ENCODE data around the gene MARK4. TPM values are rescaled to one million over a fixed set of nuclear protein-coding genes. Genes with fewer than 3 reads are reported as not detected.

Gene MARK4
- total and polyA plus RNA-seq, 2 experiments from 2014 or later, result 14.8 to 23.0 TPM

DNA sequence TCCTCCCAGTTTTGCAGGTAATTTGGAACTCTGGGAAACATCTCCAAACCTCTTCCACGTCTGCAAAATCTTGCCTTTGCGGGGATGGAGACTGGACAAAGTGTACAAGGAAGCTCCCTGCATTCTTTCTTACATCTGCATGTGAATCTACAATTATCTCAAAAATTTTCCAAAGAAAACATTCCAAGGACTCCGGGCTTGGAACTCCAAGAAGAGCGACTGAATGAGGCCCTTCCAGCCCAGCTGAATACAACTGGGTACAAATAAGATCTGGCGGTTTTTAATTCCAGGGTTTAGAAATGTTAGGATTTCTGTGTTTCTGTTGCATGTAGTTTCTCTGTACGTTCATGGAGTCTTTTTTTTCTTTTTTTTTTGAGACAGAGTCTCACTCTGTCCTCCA lies 34.4 kb upstream of the MARK4 start:
- Histone ChIP-seq H3K4me1 (ENCODE audit: insufficient read depth) (peaks cover 8% of the 10 kb centered on the region), H3K4me2 (peak overlapping the region; percentile 78), H2AFZ (no peak overlapping the region), H3K79me2 (no peaks in the 10 kb centered on the region), H3K9me2 (replicated peaks; ENCODE audit: insufficient read depth) (no peaks in the 10 kb centered on the region), H3K27me3 (peaks cover 74% of the 10 kb centered on the region), H4K20me1 (ENCODE audit: insufficient read depth, poor library complexity, severe bottlenecking) (no peaks in the 10 kb centered on the region), H3K27ac (no peak overlapping the region), H3K36me3 (replicated peaks; ENCODE audit: insufficient read depth, low read depth) (no peaks in the 10 kb centered on the region), H3K9me3 (ENCODE audit: low read depth) (no peaks in the 10 kb centered on the region), H3K4me3 (no peak overlapping the region)
- DNase-seq (ENCODE audit: low spot score), result no peak
- no peak for TF ChIP-seq EZH2phosphoT487 (IDR thresholded peaks at IDR 0.05; ENCODE audit: low read depth, severe bottlenecking, unreplicated experiment)
- no peak for TF ChIP-seq CTCF (IDR thresholded peaks at IDR 0.05; ENCODE audit: poor library complexity)
- no peak for TF ChIP-seq EZH2 (IDR thresholded peaks at IDR 0.05; ENCODE audit: borderline replicate concordance)
- 68% methylated on average over 6 of the region's 6 CpGs for WGBS (ENCODE audit: low lambda C conversion rate, missing lambda C conversion rate)

- Histone ChIP-seq H2AFZ (no peak overlapping the region), H3K36me3 (replicated peaks; ENCODE audit: insufficient read depth, low read depth) (no peaks in the 10 kb centered on the region), H4K20me1 (ENCODE audit: insufficient read depth, poor library complexity, severe bottlenecking) (no peaks in the 10 kb centered on the region), H3K9me2 (replicated peaks; ENCODE audit: insufficient read depth) (no peaks in the 10 kb centered on the region), H3K27ac (no peak overlapping the region), H3K4me3 (no peak overlapping the region), H3K9me3 (ENCODE audit: low read depth) (no peaks in the 10 kb centered on the region), H3K27me3 (peaks cover 79% of the 10 kb centered on the region), H3K4me1 (ENCODE audit: insufficient read depth) (peaks cover 8% of the 10 kb centered on the region), H3K79me2 (no peaks in the 10 kb centered on the region), H3K4me2 (peak overlapping the region; percentile 78)
- TF ChIP-seq EZH2phosphoT487 (IDR thresholded peaks at IDR 0.05; ENCODE audit: low read depth, severe bottlenecking, unreplicated experiment) (peak; percentile 88), EZH2 (IDR thresholded peaks at IDR 0.05; ENCODE audit: borderline replicate concordance) (peak; percentile 96), CTCF (IDR thresholded peaks at IDR 0.05; ENCODE audit: poor library complexity) (no peak)
- 5% methylated on average over 29 of the region's 46 CpGs for WGBS (ENCODE audit: low lambda C conversion rate, missing lambda C conversion rate)
- peak; percentile 30 for DNase-seq (ENCODE audit: low spot score)
Measured at GRCh38 chr19:45217193-45217956, 33.7 kb upstream of the MARK4 start.

DNA sequence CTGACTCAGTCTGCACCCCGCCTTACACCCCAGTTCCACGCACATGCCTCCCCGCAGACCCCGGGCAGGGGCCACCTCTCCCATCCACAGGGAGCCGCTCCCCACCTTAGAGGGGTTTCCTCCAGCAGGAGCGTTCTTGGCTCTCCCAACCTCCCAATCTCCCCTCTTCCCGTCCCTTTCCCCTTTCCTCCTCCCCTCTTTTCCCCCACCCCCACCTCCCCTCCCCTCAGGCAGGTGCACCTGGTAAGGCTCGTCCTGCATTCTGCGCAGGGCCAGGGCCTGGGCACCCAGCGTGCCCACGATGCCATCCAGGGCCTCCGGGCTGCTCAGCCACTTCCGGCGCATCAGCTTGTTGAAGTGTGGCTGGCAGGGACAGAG lies 33.1 kb upstream of the MARK4 start:
- Histone ChIP-seq H3K9me2 (replicated peaks; ENCODE audit: insufficient read depth) (no peaks in the 10 kb centered on the region), H3K27me3 (peaks cover 84% of the 10 kb centered on the region), H3K9me3 (ENCODE audit: low read depth) (no peaks in the 10 kb centered on the region), H4K20me1 (ENCODE audit: insufficient read depth, poor library complexity, severe bottlenecking) (no peaks in the 10 kb centered on the region), H3K4me3 (no peak overlapping the region), H3K4me2 (peak overlapping the region; percentile 78), H3K27ac (no peak overlapping the region), H3K79me2 (no peaks in the 10 kb centered on the region), H3K4me1 (ENCODE audit: insufficient read depth) (peaks cover 8% of the 10 kb centered on the region), H2AFZ (no peak overlapping the region), H3K36me3 (replicated peaks; ENCODE audit: insufficient read depth, low read depth) (no peaks in the 10 kb centered on the region)
- 40% methylated on average over 7 of the region's 14 CpGs for WGBS (ENCODE audit: low lambda C conversion rate, missing lambda C conversion rate)
- TF ChIP-seq EZH2phosphoT487 (IDR thresholded peaks at IDR 0.05; ENCODE audit: low read depth, severe bottlenecking, unreplicated experiment) (no peak), EZH2 (IDR thresholded peaks at IDR 0.05; ENCODE audit: borderline replicate concordance) (no peak), CTCF (IDR thresholded peaks at IDR 0.05; ENCODE audit: poor library complexity) (no peak)
- no peak for DNase-seq (ENCODE audit: low spot score)

All from hepatocyte (in vitro differentiated cells).